ENCODE data around the gene DYNC2I2. TPM values are rescaled to one million over a fixed set of nuclear protein-coding genes. Genes with fewer than 3 reads are reported as not detected.

Gene DYNC2I2
- total RNA-seq, 1 experiment from 2014 or later, result 71.1 TPM

GRCh38 chr9:128595471-128595870 is 61.2 kb downstream of the DYNC2I2 start:
- H3K4me3 Mint-ChIP-seq, result no peak overlapping the region
- no peak for DNase-seq (ENCODE audit: low spot score)
- TF ChIP-seq ZSCAN18 (CRISPR knock-in tag; IDR thresholded peaks at IDR 0.05), result no peak
- TF ChIP-seq ELF4 (CRISPR knock-in tag; IDR thresholded peaks at IDR 0.05; ENCODE audit: low read depth), result no peak
- TF ChIP-seq TP53 (CRISPR knock-in tag; IDR thresholded peaks at IDR 0.05), result no peak
- no peak for TF ChIP-seq FOXJ3 (CRISPR knock-in tag; IDR thresholded peaks at IDR 0.05; ENCODE audit: borderline replicate concordance)
- no peak for TF ChIP-seq SMAD3 (CRISPR knock-in tag; IDR thresholded peaks at IDR 0.05; ENCODE audit: borderline replicate concordance)
- TF ChIP-seq E2F5 (CRISPR knock-in tag; IDR thresholded peaks at IDR 0.05), result no peak
- TF ChIP-seq HMGXB4 (CRISPR knock-in tag; IDR thresholded peaks at IDR 0.05), result no peak
- TF ChIP-seq ATF3 (CRISPR knock-in tag; conservative IDR thresholded peaks at IDR 0.05), result no peak
- no peak overlapping the region for H3K27ac Mint-ChIP-seq
- no peak for ATAC-seq
- ChIA-PET CTCF (interaction anchor here (0.9 kb wide), 1 partner anchor 397 kb away, joined by 3 read pairs; no protein-coding TSS in a partner anchor), POLR2A (no interaction called here)
- H3K9me3 Mint-ChIP-seq, result no peaks in the 10 kb centered on the region
- H3K27me3 Mint-ChIP-seq (ENCODE audit: low read depth), result no peaks in the 10 kb centered on the region
- H3K36me3 Mint-ChIP-seq, result peaks cover 78% of the 10 kb centered on the region
- no peaks in the 10 kb centered on the region for H3K4me1 Mint-ChIP-seq

- ATAC-seq (no peak), DNase-seq (ENCODE audit: low spot score) (no peak)
- Mint-ChIP-seq H3K4me1 (no peaks in the 10 kb centered on the region), H3K4me3 (no peak overlapping the region), H3K27me3 (ENCODE audit: low read depth) (no peaks in the 10 kb centered on the region), H3K36me3 (peaks cover 73% of the 10 kb centered on the region), H3K27ac (peak overlapping the region; percentile 58; the same call in 1 of the 2 replicates), H3K9me3 (no peaks in the 10 kb centered on the region)
- no peak for TF ChIP-seq NFATC4 (CRISPR knock-in tag; IDR thresholded peaks at IDR 0.05)
- no peak for TF ChIP-seq GRHL2 (CRISPR knock-in tag; IDR thresholded peaks at IDR 0.05; ENCODE audit: insufficient replicate concordance, severe bottlenecking)
- no peak for TF ChIP-seq ZNF671 (CRISPR knock-in tag; IDR thresholded peaks at IDR 0.05)
- TF ChIP-seq MYBL2 (CRISPR knock-in tag; IDR thresholded peaks at IDR 0.05), result no peak
- no peak for TF ChIP-seq TEAD4 (CRISPR knock-in tag; IDR thresholded peaks at IDR 0.05)
- no peak for TF ChIP-seq CBFB (CRISPR knock-in tag; IDR thresholded peaks at IDR 0.05; ENCODE audit: low read depth)
- no peak for TF ChIP-seq JAZF1 (CRISPR knock-in tag; IDR thresholded peaks at IDR 0.05)
- TF ChIP-seq ZNF512 (CRISPR knock-in tag; IDR thresholded peaks at IDR 0.05; ENCODE audit: borderline replicate concordance), result no peak
- no peak for TF ChIP-seq ZNF317 (CRISPR knock-in tag; IDR thresholded peaks at IDR 0.05; ENCODE audit: borderline replicate concordance, low read depth)
- TF ChIP-seq ZBTB43 (CRISPR knock-in tag; IDR thresholded peaks at IDR 0.05), result no peak
- TF ChIP-seq RORB (CRISPR knock-in tag; IDR thresholded peaks at IDR 0.05), result no peak
- ChIA-PET CTCF (no interaction called here), POLR2A (no interaction called here)
Observed at GRCh38 chr9:128593856-128594255, 62.8 kb downstream of the DYNC2I2 start.

All from WTC11 (cell line).